Measurements from ENCODE around the gene TESMIN. TPM values are rescaled to one million over a fixed set of nuclear protein-coding genes. Genes with fewer than 3 reads are reported as not detected.
A peak's percentile ranks its signal among the peaks of the same experiment; 100 is the strongest.

The TESMIN gene
- total and polyA plus RNA-seq, 2 of the 13 experiments (the other 11 are each of a cell fraction or from before 2014, with no cell fraction given) = 0.15 to 0.45 TPM

DNA sequence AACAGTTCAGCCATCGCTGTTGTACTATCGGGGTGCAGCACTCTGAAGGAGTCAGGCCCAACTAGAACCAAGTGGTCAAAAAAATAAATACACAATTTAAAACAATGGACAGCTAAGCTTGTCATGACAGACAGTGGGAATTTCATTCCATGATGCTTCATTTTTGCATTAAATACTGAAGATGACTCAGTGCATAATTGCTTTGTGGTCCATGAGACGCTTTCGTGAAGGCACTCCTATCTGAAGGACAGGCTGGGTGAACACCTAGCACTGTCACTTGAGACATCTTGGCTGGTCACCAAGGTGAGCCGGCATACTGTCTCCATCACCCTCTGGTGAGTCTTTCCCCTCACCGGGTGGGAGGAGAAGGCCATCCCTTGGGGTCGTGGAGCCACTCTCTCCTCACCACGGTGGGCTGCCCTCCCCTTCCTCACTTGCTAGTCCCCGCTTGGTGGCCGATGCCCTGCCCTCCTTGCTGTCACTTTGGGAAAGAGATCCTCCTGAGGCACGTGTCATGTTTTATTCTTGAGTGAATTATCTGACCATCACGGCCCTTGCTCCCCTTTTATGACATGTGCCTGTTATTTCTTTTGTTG, 4.9 kb upstream of the TESMIN start:
- no peak overlapping the region for H3K4me3 ChIP-seq (replicated peaks in 1 of 3; ENCODE audit: insufficient read depth in 1 of 3, low read depth in 2 of 3, low read length in 3 of 3)
- POLR2A ChIA-PET = no interaction called here
- H3K27ac ChIP-seq (ENCODE audit: extremely low read length, insufficient read depth, low read length) = no peak overlapping the region
- TSS peak; percentile 65 for BruUV-seq (replicated peaks)
- no peaks in the 10 kb centered on the region for H3K27me3 ChIP-seq (ENCODE audit: control insufficient read depth in 1 of 2, insufficient read depth in 2 of 2, low read length in 2 of 2)
- H3K79me2 ChIP-seq (ENCODE audit: insufficient read depth, low read length) = no peaks in the 10 kb centered on the region
- intact Hi-C loops (cut with micrococcal nuclease; ENCODE audit: unreplicated experiment) = no loop called here
- no peaks in the 10 kb centered on the region for H4K20me1 ChIP-seq (ENCODE audit: insufficient read depth, low read length)
- FAIRE-seq = no peak
- DNase-seq (ENCODE audit: low spot score) = no peak
- 85% methylated on average over 7 of the region's 12 CpGs for WGBS (ENCODE audit: low lambda C conversion rate)
- H3K36me3 ChIP-seq (replicated peaks in 1 of 2; ENCODE audit: control insufficient read depth in 1 of 2, insufficient read depth in 2 of 2, low read length in 2 of 2) = peaks cover 0 to 2% of the 10 kb centered on the region in 2 experiments; a peak in 2 of 5 replicates
- no peak overlapping the region for H3K4me2 ChIP-seq (ENCODE audit: low read depth, low read length)
- ATAC-seq = no peak
- no peak overlapping the region for H2AFZ ChIP-seq (ENCODE audit: low read length)
- no peak for TF ChIP-seq HOXA9 (CRISPR knock-in tag; IDR thresholded peaks at IDR 0.05; ENCODE audit: borderline replicate concordance)
- TF ChIP-seq ZNF713 (CRISPR knock-in tag; IDR thresholded peaks at IDR 0.05) = no peak
- TF ChIP-seq RCOR2 (CRISPR knock-in tag; IDR thresholded peaks at IDR 0.05) = no peak
- TF ChIP-seq ZSCAN9 (CRISPR knock-in tag; IDR thresholded peaks at IDR 0.05; ENCODE audit: borderline replicate concordance) = no peak
- no peak for TF ChIP-seq RBM22 (optimal IDR thresholded peaks at IDR 0.05; ENCODE audit: low read length)
- TF ChIP-seq, protein P1, sequence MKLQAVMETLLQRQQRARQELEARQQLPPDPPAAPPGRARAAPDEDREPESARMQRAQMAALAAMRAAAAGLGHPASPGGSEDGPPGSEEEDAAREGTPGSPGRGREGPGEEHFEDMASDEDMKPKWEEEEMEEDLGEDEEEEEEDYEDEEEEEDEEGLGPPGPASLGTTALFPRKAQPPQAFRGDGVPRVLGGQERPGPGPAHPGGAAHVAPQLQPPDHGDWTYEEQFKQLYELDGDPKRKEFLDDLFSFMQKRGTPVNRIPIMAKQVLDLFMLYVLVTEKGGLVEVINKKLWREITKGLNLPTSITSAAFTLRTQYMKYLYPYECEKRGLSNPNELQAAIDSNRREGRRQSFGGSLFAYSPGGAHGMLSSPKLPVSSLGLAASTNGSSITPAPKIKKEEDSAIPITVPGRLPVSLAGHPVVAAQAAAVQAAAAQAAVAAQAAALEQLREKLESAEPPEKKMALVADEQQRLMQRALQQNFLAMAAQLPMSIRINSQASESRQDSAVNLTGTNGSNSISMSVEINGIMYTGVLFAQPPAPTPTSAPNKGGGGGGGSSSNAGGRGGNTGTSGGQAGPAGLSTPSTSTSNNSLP (IDR thresholded peaks at IDR 0.05; ENCODE audit: low read depth, low read length) = no peak
- TF ChIP-seq ZNF563 (CRISPR knock-in tag; IDR thresholded peaks at IDR 0.05) = no peak
- TF ChIP-seq MXD1 (CRISPR knock-in tag; IDR thresholded peaks at IDR 0.05) = no peak
- TF ChIP-seq ARHGAP35 (CRISPR knock-in tag; IDR thresholded peaks at IDR 0.05; ENCODE audit: borderline replicate concordance) = no peak
- TF ChIP-seq FOXO1 (CRISPR knock-in tag; IDR thresholded peaks at IDR 0.05) = no peak
- no peak for TF ChIP-seq KDM2A (CRISPR knock-in tag; IDR thresholded peaks at IDR 0.05; ENCODE audit: borderline replicate concordance, low read depth)
- no peak for TF ChIP-seq KDM3A (CRISPR knock-in tag; IDR thresholded peaks at IDR 0.05; ENCODE audit: low read depth)
- TF ChIP-seq PCBP2 (optimal IDR thresholded peaks at IDR 0.05; ENCODE audit: low read depth, low read length, poor library complexity, severe bottlenecking) = no peak
- TF ChIP-seq ZNF615 (CRISPR knock-in tag; IDR thresholded peaks at IDR 0.05; ENCODE audit: borderline replicate concordance) = no peak
- TF ChIP-seq ZBTB37 (CRISPR knock-in tag; IDR thresholded peaks at IDR 0.05) = no peak
- no peaks in the 10 kb centered on the region for H3K9me3 ChIP-seq (ENCODE audit: low read length)
- in situ Hi-C loops (cut with HindIII; ENCODE audit: extremely low pct_ligation_motif_present, low pct_unique_long_range_greater_than_20kb) = no loop called here
- H3K9ac ChIP-seq (ENCODE audit: insufficient read depth, low read depth, low read length) = no peak overlapping the region
- H3K4me1 ChIP-seq (ENCODE audit: insufficient read depth, low read length) = no peaks in the 10 kb centered on the region
- CTCF ChIA-PET (ENCODE audit: low intra/inter-chr PET ratio, low total read pairs) = no interaction called here

Data from HepG2 (cell line).